ENCODE data around the gene FOXF1.

FOXF1 gene

GRCh38 chr16:86520317-86521210 lies 10.2 kb downstream of the FOXF1 start:
- TF ChIP-seq CTCF (IDR thresholded peaks at IDR 0.05): no peak
- no peaks in the 10 kb centered on the region for H3K36me3 Mint-ChIP-seq (ENCODE audit: low read depth)
- H3K4me3 Mint-ChIP-seq: no peak overlapping the region
- H3K27me3 Mint-ChIP-seq (ENCODE audit: low read depth, poor library complexity): peaks cover 70% of the 10 kb centered on the region
- DNase-seq: no peak
- H3K4me1 Mint-ChIP-seq: peaks cover 18% of the 10 kb centered on the region
- H3K9me3 Mint-ChIP-seq: no peaks in the 10 kb centered on the region
- no peak overlapping the region for H3K27ac Mint-ChIP-seq

- no peak overlapping the region for H3K27ac Mint-ChIP-seq
- peaks cover 63% of the 10 kb centered on the region for H3K27me3 Mint-ChIP-seq (ENCODE audit: low read depth, poor library complexity)
- no peak for DNase-seq
- peaks cover 12% of the 10 kb centered on the region for H3K4me1 Mint-ChIP-seq
- no peaks in the 10 kb centered on the region for H3K36me3 Mint-ChIP-seq (ENCODE audit: low read depth)
- TF ChIP-seq CTCF (IDR thresholded peaks at IDR 0.05): no peak
- H3K4me3 Mint-ChIP-seq: no peak overlapping the region
- H3K9me3 Mint-ChIP-seq: no peaks in the 10 kb centered on the region
Measured at GRCh38 chr16:86521236-86522197, 11.2 kb downstream of the FOXF1 start.

DNA sequence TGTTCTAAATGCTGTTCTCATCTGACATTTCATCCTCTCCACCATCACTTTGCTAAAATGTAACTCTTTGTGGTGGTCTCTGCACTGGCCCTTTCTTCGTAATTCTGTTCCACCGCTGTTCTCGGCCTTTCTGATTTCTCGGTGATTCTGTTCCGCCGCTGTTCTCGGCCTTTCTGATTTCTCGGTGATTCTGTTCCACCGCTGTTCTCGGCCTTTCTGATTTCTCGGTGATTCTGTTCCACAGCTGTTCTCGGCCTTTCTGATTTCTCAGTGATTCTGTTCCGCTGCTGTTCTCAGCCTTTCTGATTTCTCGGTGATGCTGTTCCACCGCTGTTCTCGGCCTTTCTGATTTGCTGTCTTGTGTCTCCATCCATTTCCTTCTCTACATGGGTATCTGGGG lies 12.3 kb downstream of the FOXF1 start:
- no peak for TF ChIP-seq CTCF (IDR thresholded peaks at IDR 0.05)
- Mint-ChIP-seq H3K36me3 (ENCODE audit: low read depth) (peaks cover 4% of the 10 kb centered on the region), H3K4me3 (no peak overlapping the region), H3K4me1 (peaks cover 14% of the 10 kb centered on the region), H3K9me3 (peaks cover 7% of the 10 kb centered on the region), H3K27me3 (ENCODE audit: low read depth, poor library complexity) (peaks cover 57% of the 10 kb centered on the region), H3K27ac (no peak overlapping the region)
- no peak for DNase-seq

DNA sequence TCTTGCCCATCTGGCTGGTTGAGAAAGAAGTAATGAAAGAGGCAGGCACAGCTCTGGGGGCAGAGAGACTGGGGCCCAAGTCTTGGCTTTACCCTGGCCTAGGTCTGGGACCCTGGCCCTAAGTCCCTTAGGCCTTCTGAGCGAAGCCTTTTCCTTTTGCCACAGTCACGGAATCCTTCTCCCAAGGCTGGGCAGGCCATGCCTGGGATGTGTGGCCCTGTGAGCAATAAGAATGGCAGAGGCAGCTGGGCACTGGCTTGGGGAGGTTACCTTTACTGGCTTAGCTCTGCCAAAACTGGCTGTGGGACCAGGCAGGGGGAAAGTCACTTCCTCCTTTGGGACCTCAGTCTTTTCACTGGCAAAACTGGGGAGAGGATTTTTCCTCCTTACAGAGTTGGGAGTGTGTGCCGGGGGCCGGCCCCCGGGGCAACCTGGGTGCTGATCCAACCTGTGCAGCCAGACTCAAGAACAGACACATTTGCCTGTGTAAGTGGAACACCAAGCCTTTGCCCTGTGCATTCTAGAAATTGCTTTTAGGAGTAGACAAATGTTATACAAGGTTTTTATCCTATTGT lies 12.9 kb downstream of the FOXF1 start:
- H3K36me3 Mint-ChIP-seq (ENCODE audit: low read depth): peaks cover 6% of the 10 kb centered on the region
- H3K4me3 Mint-ChIP-seq: no peak overlapping the region
- DNase-seq: no peak
- peaks cover 57% of the 10 kb centered on the region for H3K27me3 Mint-ChIP-seq (ENCODE audit: low read depth, poor library complexity)
- TF ChIP-seq CTCF (IDR thresholded peaks at IDR 0.05): no peak
- peaks cover 8% of the 10 kb centered on the region for H3K9me3 Mint-ChIP-seq
- peaks cover 20% of the 10 kb centered on the region for H3K4me1 Mint-ChIP-seq
- H3K27ac Mint-ChIP-seq: no peak overlapping the region

- no peak for TF ChIP-seq CTCF (IDR thresholded peaks at IDR 0.05)
- Mint-ChIP-seq H3K27me3 (ENCODE audit: low read depth, poor library complexity) (peaks cover 49% of the 10 kb centered on the region), H3K9me3 (peaks cover 8% of the 10 kb centered on the region), H3K36me3 (ENCODE audit: low read depth) (peaks cover 6% of the 10 kb centered on the region), H3K4me1 (peaks cover 28% of the 10 kb centered on the region), H3K27ac (no peak overlapping the region), H3K4me3 (no peak overlapping the region)
- no peak for DNase-seq
Measured at GRCh38 chr16:86524029-86524428, 13.7 kb downstream of the FOXF1 start.
